SJCRH30 (cell line): ENCODE measurements around the gene WRAP53. TPM values are rescaled to one million over a fixed set of nuclear protein-coding genes. Genes with fewer than 3 reads are reported as not detected.
A peak's percentile ranks its signal among the peaks of the same experiment; 100 is the strongest.

Experiments
- DNase-seq, 2 experiments: peaks; one replicate each; pipeline ENCODE4 v3.0.0-alpha.2; 2015 to 2020
- H3K27ac ChIP-seq: fragments of 250-450 bp; sonication (Bioruptor Pico); 2 replicates; pipeline ENCODE4 v1.5.1; 2020; ENCODE audit warnings: mild to moderate bottlenecking, moderate library complexity
- H3K27me3 ChIP-seq: fragments of 250-450 bp; sonication (Bioruptor Pico); 2 replicates; pipeline ENCODE4 v1.5.1; 2020; ENCODE audit warnings: mild to moderate bottlenecking, moderate library complexity
- H3K36me3 ChIP-seq: fragments of 250-450 bp; sonication (Bioruptor Pico); 2 replicates; pipeline ENCODE4 v1.5.1; 2020; ENCODE audit warnings: mild to moderate bottlenecking, moderate library complexity
- H3K4me1 ChIP-seq: fragments of 250-450 bp; sonication (Bioruptor Pico); 2 replicates; pipeline ENCODE4 v1.5.1; 2020; ENCODE audit warnings: mild to moderate bottlenecking, moderate library complexity
- H3K4me3 ChIP-seq: fragments of 250-450 bp; sonication (Bioruptor Pico); 2 replicates; pipeline ENCODE4 v1.5.1; 2020; ENCODE audit warnings: mild to moderate bottlenecking, moderate library complexity
- H3K9me3 ChIP-seq: fragments of 250-450 bp; sonication (Bioruptor Pico); replicated peaks from 2 replicates; pipeline ENCODE4 v1.5.1; 2020; ENCODE audit warnings: mild to moderate bottlenecking, moderate library complexity
- total RNA-seq: library from RNA; depleted of rRNA; stranded (reverse); fragments of >200 nt; shearing (Covaris generic); gene quantifications from 2 replicates; pipeline ENCODE4 v1.2.3, GENCODE V29; 2014

The WRAP53 gene
- total RNA-seq, 1 experiment from 2014 or later, result 15.6 TPM

DNA sequence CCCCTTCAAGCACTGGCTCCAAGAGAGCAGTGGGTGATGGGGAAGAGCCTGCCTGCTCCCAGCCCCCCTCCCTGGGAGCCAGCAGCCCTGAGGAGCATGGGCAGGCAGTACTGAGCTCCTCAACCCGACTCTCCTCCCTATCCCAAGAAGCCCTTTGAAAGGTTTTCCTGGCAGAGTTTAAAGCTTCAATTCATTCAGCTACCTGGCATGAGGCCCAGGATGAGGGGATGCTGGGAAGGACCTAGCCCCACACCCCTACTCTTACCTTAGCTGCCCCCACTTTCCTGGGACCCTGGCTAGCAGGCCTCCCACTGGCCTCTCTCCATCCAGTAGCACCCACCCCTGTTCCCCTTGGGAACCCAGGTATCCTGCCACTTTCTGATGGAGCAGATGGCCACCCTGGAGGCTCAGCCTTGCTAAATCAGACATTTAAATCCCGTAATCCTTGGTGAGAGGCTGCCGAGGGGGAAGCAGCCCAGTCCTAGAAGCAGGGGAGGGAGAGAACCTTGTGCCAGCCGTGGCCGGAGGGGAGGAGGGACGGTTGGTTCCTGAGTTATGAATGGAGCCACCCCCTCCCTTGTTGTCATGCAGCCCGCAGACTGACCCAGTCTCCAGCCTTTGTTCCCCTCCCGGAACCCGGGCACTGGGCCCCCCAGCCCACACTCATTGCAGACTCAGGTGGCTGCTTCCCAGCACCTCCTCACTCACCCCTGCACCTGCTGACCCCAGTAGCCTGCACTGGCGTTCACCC lies 20.4 kb upstream of the WRAP53 start:
- no peaks in the 10 kb centered on the region; the same call in 1 of the 2 replicates for H3K36me3 ChIP-seq

DNA sequence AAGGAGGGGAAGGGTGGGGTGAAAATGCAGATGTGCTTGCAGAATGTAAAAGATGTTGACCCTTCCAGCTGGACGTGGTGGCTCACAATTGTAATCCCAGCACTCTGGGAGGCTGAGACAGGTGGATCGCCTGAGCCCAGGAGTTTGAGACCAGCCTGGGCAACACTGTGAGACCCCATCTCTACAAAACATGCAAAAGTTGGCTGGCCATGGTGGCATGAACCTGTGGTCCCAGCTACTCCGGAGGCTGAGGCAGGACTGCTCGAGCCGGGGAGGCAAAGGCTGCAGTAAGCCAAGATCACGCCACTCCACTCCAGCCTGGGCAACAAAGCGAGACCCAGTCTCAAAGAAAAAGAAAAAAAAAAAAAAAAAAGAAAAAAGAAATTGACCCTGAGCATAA lies 19.8 kb upstream of the WRAP53 start:
- Histone ChIP-seq H3K4me1 (no peaks in the 10 kb centered on the region), H3K9me3 (no peaks in the 10 kb centered on the region), H3K27ac (no peak overlapping the region), H3K4me3 (no peak overlapping the region), H3K27me3 (no peaks in the 10 kb centered on the region), H3K36me3 (peaks cover 5% of the 10 kb centered on the region)
- no peak for DNase-seq

More for the DNA sequence above, 20.4 kb upstream of the WRAP53 start:
- Histone ChIP-seq H3K9me3 (no peaks in the 10 kb centered on the region), H3K27me3 (no peaks in the 10 kb centered on the region), H3K4me1 (no peaks in the 10 kb centered on the region), H3K4me3 (no peak overlapping the region), H3K27ac (no peak overlapping the region)
- DNase-seq, result no peak

DNA sequence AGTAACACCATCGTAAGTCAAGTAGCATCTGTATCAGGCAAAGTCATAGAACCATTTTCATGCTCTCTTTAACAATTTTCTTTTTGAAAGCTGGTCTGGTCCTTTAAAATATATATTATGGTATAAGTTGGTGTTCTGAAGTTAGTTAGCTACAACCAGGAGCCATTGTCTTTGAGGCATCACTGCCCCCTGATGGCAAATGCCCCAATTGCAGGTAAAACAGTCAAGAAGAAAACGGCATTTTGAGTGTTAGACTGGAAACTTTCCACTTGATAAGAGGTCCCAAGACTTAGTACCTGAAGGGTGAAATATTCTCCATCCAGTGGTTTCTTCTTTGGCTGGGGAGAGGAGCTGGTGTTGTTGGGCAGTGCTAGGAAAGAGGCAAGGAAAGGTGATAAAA lies 15.0 kb upstream of the WRAP53 start:
- Histone ChIP-seq H3K36me3 (peaks cover 11% of the 10 kb centered on the region), H3K9me3 (no peaks in the 10 kb centered on the region), H3K4me1 (no peaks in the 10 kb centered on the region), H3K27me3 (no peaks in the 10 kb centered on the region), H3K27ac (no peak overlapping the region), H3K4me3 (no peak overlapping the region)
- peak; percentile 24 to 59 for DNase-seq

DNA sequence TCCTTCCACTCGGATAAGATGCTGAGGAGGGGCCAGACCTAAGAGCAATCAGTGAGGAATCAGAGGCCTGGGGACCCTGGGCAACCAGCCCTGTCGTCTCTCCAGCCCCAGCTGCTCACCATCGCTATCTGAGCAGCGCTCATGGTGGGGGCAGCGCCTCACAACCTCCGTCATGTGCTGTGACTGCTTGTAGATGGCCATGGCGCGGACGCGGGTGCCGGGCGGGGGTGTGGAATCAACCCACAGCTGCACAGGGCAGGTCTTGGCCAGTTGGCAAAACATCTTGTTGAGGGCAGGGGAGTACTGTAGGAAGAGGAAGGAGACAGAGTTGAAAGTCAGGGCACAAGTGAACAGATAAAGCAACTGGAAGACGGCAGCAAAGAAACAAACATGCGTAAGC lies 13.3 kb upstream of the WRAP53 start:
- Histone ChIP-seq H3K4me1 (no peaks in the 10 kb centered on the region), H3K27ac (no peak overlapping the region), H3K4me3 (no peak overlapping the region), H3K27me3 (no peaks in the 10 kb centered on the region), H3K36me3 (peaks cover 11% of the 10 kb centered on the region), H3K9me3 (no peaks in the 10 kb centered on the region)
- no peak for DNase-seq

DNA sequence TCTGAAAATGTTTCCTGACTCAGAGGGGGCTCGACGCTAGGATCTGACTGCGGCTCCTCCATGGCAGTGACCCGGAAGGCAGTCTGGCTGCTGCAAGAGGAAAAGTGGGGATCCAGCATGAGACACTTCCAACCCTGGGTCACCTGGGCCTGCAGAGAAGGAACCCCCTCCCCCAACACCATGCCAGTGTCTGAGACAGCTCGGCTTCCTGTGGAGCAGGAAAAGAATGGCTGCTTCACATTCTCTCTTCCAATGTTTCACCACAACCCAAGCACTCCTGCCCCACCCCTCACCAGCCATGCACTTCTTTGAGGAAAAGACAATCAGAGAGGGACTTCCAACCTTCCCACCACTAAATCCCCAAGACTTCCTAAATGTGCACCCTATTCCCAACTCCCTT lies 11.7 kb upstream of the WRAP53 start:
- no peak overlapping the region for H3K27ac ChIP-seq
- no peak for DNase-seq
- H3K4me1 ChIP-seq, result no peaks in the 10 kb centered on the region
- no peak overlapping the region for H3K4me3 ChIP-seq
- no peaks in the 10 kb centered on the region for H3K27me3 ChIP-seq
- peaks cover 11% of the 10 kb centered on the region for H3K36me3 ChIP-seq
- H3K9me3 ChIP-seq, result no peaks in the 10 kb centered on the region

DNA sequence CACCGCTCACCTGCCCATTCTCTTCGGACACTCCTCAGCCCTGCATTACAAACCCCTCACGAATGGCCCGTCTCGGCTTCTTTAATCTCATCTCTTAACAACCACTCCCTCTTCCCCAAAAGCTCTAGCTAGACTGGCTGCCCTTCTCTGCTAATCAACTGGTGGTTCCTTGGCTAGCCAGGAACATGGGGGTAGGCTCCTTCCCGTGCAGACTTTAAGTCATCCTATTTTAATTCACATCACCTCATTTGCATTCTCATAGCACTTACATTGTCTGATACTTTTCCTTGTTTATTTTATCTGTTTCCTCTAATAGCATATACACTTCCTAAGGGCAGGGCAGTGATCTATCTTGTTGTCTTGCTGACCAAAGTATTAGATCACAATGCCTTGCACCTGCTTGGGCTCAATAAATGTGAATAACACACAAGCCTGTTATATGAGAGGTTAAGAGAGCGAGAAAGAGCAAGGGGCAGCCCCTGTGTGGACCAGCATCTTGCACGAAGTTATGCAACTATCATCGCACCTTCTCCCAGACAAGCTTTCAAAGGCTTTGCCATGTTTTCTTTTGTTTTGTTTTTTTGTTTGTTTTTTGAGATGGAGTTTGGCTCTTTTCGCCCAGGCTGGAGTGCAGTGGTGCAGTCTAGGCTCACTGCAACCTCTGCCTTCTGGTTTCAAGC lies 10.7 kb upstream of the WRAP53 start:
- no peaks in the 10 kb centered on the region for H3K9me3 ChIP-seq
- H3K4me3 ChIP-seq, result no peak overlapping the region
- DNase-seq, result no peak
- no peaks in the 10 kb centered on the region for H3K4me1 ChIP-seq
- H3K27me3 ChIP-seq, result no peaks in the 10 kb centered on the region
- no peak overlapping the region for H3K27ac ChIP-seq
- peaks cover 11% of the 10 kb centered on the region for H3K36me3 ChIP-seq

DNA sequence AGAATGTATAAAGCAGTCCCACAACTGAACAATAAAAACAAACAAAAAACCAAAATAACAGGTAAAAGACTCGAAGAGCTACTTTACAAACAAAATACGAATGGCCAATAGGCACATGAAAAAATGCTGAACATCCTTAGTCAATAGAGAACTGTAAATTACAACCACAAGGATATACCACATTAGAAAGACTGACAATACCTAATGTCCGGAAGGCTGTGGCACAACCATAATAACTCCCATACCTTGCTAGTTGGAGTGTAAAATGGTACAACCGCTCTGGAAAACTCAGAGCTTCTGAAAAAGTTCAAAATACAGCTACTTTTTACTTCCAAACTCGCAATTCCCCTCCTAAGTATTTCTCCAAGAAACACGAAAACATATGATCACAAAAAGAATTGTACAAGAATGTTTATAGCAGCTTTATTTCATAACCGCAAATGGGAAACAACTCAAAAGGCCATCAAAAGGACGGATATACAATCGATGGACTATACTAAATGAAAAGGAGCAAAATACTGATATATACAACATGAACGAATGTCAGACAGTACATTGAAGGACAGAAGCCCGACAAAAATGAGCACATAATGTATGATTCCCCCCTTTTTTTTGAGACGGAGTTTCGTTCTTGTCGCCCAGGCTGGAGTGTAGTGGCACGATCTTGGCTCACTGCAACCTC lies 3.3 kb upstream of the WRAP53 start:
- Histone ChIP-seq H3K27me3 (no peaks in the 10 kb centered on the region), H3K36me3 (peaks cover 5% of the 10 kb centered on the region), H3K4me1 (peaks cover 8% of the 10 kb centered on the region; the same call in 1 of the 2 replicates), H3K4me3 (peak overlapping the region; percentile 94), H3K9me3 (no peaks in the 10 kb centered on the region), H3K27ac (peak overlapping the region; percentile 100; the same call in 1 of the 2 replicates)
- DNase-seq, result no peak

DNA sequence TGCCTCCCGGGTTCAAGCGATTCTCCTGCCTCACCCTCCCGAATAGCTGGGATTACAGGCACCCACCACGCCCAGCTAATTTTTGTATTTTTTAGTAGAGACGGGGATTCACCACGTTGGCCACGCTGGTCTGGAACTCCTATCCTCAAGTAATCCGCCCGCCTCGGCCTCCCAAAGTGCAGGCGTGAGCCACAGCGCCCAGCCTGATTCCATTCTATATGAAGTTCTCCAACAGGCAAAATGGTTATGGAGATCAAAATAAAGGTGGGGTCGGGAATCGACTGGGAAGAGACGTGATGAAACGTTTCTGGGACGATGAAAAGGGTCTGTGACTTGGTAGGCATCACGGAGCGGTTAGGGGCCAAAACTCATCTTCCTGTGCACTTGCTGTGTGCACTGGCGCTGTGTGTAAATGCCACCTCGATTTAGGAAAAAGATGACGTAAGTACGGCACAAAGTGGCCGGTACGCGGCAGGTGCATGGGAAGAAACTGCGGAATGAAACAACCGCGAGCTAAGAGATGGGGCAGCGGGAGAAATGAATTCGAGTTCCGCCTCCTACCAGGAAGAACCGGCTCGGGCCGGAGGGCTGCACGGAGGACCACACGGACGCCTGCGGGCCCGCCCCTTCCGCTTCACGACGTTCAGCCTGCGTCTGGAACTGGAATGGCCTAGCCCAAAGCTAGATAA lies 2.6 kb upstream of the WRAP53 start:
- DNase-seq, result peak; percentile 88
- Histone ChIP-seq H3K9me3 (no peaks in the 10 kb centered on the region), H3K4me1 (peaks cover 8% of the 10 kb centered on the region; the same call in 1 of the 2 replicates), H3K4me3 (peak overlapping the region; percentile 94), H3K27ac (peak overlapping the region; percentile 100), H3K27me3 (no peaks in the 10 kb centered on the region), H3K36me3 (peaks cover 5% of the 10 kb centered on the region)

DNA sequence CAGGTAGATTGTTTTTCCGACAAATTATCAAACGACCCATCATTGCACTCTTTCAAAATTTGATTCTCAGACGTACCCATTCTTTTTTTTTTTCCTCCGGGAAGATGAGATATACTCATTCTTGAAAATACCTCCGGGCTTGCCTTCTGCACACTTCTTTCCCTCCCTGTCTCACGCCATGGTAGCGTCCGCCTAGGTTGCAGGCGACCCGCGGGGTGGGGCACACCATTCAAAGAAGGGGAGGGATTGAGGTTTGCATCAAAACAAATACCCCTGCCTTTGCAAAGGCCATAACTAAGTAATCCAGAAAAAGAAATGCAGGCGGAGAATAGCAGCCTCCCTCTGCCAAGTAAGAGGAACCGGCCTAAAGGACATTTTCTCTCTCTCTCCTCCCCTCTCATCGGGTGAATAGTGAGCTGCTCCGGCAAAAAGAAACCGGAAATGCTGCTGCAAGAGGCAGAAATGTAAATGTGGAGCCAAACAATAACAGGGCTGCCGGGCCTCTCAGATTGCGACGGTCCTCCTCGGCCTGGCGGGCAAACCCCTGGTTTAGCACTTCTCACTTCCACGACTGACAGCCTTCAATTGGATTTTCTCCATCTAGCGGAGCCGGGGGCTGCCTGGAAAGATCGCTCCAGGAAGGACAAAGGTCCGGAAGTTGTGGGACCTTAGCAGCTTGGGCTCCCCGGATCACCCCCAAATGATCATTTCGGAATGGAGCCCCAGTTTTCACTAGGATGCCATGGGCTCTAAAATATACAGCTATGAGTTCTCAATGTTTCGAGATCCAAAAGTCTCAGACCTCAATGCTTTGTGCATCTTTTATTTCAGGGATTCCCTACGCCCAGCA lies 1.8 kb upstream of the WRAP53 start:
- Histone ChIP-seq H3K9me3 (no peaks in the 10 kb centered on the region), H3K4me1 (peaks cover 8% of the 10 kb centered on the region; the same call in 1 of the 2 replicates)
- peak; percentile 71 to 80 for DNase-seq

DNA sequence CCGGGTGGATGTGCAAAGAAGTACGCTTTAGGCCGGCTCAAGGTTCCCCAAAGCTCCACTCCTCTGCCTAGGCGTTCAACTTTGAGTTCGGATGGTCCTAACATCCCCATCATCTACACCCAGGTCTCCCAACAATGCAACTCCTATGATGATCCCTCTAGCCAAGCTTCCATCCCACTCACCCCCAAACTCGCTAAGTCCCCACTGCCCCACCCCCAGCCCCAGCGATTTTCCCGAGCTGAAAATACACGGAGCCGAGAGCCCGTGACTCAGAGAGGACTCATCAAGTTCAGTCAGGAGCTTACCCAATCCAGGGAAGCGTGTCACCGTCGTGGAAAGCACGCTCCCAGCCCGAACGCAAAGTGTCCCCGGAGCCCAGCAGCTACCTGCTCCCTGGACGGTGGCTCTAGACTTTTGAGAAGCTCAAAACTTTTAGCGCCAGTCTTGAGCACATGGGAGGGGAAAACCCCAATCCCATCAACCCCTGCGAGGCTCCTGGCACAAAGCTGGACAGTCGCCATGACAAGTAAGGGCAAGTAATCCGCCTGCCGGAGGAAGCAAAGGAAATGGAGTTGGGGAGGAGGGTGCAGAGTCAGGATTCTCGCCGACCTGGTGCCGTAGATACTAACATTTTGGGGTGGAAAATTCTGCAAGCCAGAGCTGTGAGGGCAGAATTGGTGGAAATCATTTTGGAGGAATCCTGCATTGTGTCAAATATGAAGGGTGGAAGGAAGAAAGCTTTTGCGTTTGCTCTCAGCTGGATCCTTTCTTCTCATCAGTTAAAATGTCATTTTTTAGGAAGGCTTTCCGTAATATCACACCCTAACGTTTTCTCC lies 987 bp upstream of the WRAP53 start, which contains the start of gene TP53:
Gene TP53 (minus strand): TSS at position 419 of the 836 bp plus-strand sequence. CDS start 10,896 bp downstream, outside the sequence.
- peak within 1 kb of the TSS; percentile 94 for H3K4me3 ChIP-seq
- H3K36me3 ChIP-seq, result peaks cover 5% of the 10 kb centered on the region
- H3K4me1 ChIP-seq, result peaks cover 8% of the 10 kb centered on the region; the same call in 1 of the 2 replicates
- peak; percentile 88 to 91 for DNase-seq
- H3K27ac ChIP-seq, result peak within 1 kb of the TSS; percentile 100
- H3K9me3 ChIP-seq, result no peaks in the 10 kb centered on the region
- H3K27me3 ChIP-seq, result no peaks in the 10 kb centered on the region

More for the DNA sequence above, 1.8 kb upstream of the WRAP53 start:
- Histone ChIP-seq H3K4me3 (peak overlapping the region; percentile 94), H3K27me3 (no peaks in the 10 kb centered on the region), H3K36me3 (peaks cover 5% of the 10 kb centered on the region), H3K27ac (peak overlapping the region; percentile 100)

DNA sequence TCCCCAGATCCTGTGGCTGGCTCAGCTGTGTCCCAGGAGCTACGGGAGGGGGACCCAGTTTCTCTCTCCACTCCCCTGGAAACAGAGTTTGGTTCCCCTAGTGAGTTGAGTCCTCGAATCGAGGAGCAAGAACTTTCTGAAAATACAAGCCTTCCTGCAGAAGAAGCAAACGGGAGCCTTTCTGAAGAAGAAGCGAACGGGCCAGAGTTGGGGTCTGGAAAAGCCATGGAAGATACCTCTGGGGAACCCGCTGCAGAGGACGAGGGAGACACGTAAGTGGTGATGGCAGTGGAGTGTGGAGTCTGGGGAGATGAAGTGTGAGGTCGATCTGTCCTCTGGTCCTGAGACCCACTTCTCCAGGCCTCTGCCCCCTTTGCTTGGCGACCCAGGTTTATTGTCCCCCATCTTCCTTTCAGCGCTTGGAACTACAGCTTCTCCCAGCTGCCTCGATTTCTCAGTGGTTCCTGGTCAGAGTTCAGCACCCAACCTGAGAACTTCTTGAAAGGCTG lies 585 bp downstream of the WRAP53 start:
- Histone ChIP-seq H3K27ac (peak overlapping the region; percentile 22; the same call in 1 of the 2 replicates), H3K4me3 (peak overlapping the region; percentile 94), H3K36me3 (peaks cover 5% of the 10 kb centered on the region), H3K27me3 (no peaks in the 10 kb centered on the region), H3K4me1 (peaks cover 8% of the 10 kb centered on the region; the same call in 1 of the 2 replicates), H3K9me3 (no peaks in the 10 kb centered on the region)
- no peak for DNase-seq

DNA sequence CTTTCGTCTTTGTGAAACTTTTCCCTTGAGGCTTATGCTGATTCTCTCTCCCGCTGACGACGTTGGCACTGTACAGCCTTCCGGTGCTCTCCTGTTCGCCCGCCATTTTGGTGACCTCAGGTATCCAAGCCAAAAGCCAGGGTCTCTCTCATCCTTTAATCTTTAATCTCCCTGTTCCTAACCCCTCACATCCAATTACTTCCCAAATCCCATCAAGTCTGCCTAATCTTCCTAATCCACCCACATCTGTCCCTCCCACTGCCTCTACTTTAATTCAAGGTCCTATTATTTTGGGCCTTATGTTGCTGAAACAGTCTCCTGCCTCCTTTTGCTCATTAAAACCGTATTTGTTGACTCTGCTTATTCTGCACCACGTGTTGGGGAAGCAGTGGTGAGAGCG lies 7.3 kb downstream of the WRAP53 start:
- Histone ChIP-seq H3K9me3 (no peaks in the 10 kb centered on the region), H3K4me1 (no peaks in the 10 kb centered on the region), H3K27ac (no peak overlapping the region), H3K36me3 (no peaks in the 10 kb centered on the region), H3K4me3 (no peak overlapping the region), H3K27me3 (no peaks in the 10 kb centered on the region)
- no peak for DNase-seq
